ENCODE measurements around the gene RBM10. TPM values are rescaled to one million over a fixed set of nuclear protein-coding genes. Genes with fewer than 3 reads are reported as not detected.
A peak's percentile ranks its signal among the peaks of the same experiment; 100 is the strongest.
"Not testable (repeated sequence)": the region's sequence is repeated elsewhere in the genome, so short reads cannot be mapped to it uniquely, and the experiment has no call there.

The RBM10 gene
- 36.6 and 41.7 TPM in 2 replicates for total RNA-seq (2014; rRNA removed; shearing (Covaris generic))

- DNase-seq (ENCODE audit: low read depth) = peak; percentile 96
Observed at GRCh38 chrX:47144626-47145394, at the start of gene RBM10, which contains the start of gene NDUFB11. TSS of gene RBM10 (plus strand) at chrX:47145221. CDS start at chrX:47147482, 2,261 bp downstream. TSS of gene NDUFB11 (minus strand) at chrX:47144702. CDS start at chrX:47144679, 23 bp downstream.

GRCh38 chrX:47097018-47097417 lies 48.0 kb upstream of the RBM10 start:
- DNase-seq (ENCODE audit: low read depth) = no peak

DNA sequence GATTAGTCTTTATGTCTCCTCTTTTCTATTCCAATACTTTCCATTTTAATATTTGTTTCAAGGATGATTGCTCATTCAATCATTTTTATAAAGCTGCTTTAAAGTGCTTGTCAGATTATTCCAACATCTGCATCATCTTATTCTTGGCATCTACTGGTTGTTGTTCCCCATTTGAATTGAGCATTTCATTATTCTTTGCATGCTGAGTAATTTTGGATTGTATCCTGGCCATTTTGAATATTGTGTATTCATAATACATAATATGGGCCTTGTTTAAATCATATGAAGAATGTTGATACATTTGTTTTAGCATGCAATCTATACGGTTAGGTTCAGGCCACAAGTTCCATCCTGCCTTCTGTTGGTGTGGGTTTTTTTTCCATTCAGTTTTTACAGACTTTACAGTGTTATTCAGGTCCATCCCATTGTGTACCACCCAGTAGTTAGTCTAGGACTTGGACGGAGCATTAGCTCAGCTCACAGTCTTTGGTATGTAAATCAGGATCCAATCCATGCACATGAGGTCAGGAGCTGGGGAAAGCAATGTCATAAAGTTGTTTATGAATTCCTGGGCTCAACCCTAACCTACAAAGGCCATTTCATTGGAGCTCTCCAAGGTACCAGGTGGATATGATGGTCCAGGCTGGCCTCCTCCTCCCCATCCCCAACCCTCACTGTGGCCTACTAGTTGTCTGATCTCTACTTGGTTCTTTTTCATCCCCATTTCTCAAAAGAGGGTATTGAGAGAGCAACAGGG lies 46.5 kb upstream of the RBM10 start:
- no peak for DNase-seq (ENCODE audit: low read depth)

DNA sequence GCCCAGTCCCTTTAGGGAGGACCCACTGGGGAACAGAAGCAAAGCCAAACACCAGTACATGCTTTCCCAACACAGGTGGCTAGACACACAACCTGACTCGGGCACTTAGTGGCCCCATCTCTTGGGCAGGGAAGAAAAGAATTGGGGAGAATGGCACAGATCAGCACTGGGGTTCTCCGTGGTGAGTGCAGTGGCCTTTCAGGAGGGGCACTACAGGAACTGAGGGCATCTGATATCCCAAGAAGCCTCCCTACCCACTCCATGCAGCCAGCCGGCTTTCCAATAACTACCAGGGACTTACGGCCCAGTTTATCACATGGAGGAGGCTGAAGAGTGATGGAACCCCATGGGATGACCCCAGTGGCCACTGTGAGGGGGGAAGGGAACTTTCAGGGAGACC lies 43.8 kb upstream of the RBM10 start:
- DNase-seq (ENCODE audit: low read depth) = no peak

GRCh38 chrX:47110936-47111615 lies 33.9 kb upstream of the RBM10 start:
- DNase-seq (ENCODE audit: low read depth) = not testable (repeated sequence)

DNA sequence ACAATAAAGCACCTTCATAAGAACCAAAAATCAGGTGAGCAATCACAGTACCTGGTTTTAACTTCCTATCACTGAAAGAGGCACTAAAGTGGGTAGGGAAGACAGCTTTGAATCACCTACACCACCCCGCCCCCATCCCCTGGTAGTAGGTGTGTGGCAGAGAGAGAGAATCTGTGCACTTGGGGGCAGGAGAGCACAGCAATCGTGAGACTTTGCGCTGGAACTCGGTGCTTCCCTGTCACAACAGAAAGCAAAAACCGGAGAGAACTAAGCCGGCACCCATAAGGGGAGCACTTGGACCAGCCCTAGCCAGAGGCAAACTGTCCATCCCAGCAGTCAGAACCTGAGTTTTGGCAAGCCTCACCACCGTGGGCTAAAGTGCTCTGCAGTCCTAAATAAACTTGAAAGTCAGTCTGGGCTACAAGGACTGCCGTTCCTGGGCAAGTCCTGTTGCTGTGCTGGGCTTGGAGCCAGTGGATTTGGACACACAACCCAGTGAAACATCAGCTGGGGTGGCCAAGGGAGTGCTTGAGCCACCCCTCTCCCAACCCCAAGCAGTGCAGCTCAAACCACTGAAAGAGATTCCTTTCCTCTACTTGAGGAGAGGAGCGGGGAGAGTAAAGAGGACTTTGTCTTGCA lies 32.6 kb upstream of the RBM10 start:
- DNase-seq (ENCODE audit: low read depth) = no peak

DNA sequence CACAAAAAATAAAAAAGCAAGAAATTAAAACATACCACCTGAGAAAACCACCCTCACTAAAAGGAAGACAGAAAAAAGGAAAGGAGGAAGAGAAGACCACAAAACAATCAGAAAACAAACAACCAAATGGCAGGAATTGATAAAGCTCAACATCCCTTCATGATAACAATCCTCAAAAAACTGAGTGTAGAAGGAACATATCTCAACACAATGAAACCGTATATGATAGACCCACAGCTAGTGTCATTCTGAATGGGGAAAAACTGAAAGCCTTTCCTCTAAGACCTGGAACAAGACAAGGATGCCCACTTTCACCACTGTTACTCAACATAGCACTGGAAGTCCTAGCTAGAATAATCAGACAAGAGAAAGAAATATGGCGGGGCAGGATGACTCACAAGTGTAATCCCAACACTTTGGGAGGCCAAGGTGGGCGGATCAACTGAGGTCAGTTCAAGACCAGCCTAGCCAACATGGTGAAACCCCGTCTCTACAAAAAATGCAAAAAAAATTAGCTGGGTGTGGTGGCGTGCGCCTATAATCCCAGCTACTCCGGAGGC lies 28.4 kb upstream of the RBM10 start:
- DNase-seq (ENCODE audit: low read depth) = not testable (repeated sequence)

DNA sequence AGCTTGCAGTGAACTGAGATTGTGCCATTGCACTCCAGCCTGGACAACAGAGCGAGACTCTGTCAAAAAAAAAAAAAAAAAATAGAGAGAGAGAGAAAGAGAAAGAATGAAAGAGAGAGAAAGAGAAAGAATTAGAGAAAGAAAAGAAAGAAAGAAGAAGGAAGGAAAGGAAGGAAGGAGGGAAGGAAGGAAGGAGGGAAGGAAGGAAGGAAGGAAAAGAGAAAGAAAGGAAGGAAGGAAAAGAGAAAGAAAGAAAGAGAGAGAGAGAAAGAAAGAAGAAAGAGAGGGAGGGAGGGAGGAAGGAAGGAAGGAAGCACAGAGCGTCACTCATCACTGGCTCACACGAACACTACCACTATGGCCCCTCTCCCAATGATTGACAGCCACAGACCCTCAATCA lies 20.6 kb upstream of the RBM10 start:
- not testable (repeated sequence) for DNase-seq (ENCODE audit: low read depth)

DNA sequence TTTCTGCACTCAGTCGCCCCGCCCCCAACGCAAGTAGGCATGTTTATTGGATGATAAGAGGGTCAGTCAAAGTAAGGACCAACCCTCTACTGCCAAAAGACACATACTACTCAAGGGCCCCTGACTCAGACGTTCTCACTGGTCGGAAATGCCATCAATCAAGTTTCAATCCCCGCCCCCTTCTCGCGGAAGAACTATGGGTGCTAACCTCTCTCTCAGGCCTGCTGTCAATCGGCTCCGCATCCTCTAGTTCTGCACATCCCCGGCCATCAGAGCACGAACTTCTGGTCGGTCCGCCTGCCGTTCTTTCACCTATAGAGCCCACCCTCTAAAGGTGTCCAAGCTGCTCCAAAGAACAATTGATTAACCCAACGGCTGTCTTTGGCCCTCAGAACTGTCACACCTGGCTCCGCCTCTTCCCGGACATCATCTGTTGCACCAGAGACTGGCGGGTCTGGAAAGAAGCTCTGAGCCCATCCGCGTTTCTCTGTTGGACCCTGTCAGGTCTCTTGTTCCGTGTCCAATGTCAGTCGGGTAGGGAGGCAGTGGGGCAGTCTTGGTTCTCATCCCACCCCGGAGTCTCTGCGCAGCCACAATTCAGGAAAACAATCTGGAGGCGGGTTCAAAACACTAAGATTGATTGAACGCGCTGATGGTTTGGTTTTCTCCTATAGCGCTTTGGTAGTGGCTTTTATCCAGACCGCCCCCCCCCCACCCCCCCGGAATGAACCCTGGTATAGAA lies 15.7 kb upstream of the RBM10 start:
- peak; percentile 98 for DNase-seq (ENCODE audit: low read depth)

GRCh38 chrX:47129899-47130358 lies 15.1 kb upstream of the RBM10 start:
- peak; percentile 13 for DNase-seq (ENCODE audit: low read depth)

GRCh38 chrX:47133493-47133892 lies 11.5 kb upstream of the RBM10 start:
- no peak for DNase-seq (ENCODE audit: low read depth)

- DNase-seq (ENCODE audit: low read depth) = peak; percentile 60
Observed at GRCh38 chrX:47135650-47136049, 9.4 kb upstream of the RBM10 start.

GRCh38 chrX:47138171-47138570 lies 6.8 kb upstream of the RBM10 start:
- DNase-seq (ENCODE audit: low read depth) = no peak

GRCh38 chrX:47143894-47144625 lies 961 bp upstream of the RBM10 start:
- DNase-seq (ENCODE audit: low read depth) = peak; percentile 39

DNA sequence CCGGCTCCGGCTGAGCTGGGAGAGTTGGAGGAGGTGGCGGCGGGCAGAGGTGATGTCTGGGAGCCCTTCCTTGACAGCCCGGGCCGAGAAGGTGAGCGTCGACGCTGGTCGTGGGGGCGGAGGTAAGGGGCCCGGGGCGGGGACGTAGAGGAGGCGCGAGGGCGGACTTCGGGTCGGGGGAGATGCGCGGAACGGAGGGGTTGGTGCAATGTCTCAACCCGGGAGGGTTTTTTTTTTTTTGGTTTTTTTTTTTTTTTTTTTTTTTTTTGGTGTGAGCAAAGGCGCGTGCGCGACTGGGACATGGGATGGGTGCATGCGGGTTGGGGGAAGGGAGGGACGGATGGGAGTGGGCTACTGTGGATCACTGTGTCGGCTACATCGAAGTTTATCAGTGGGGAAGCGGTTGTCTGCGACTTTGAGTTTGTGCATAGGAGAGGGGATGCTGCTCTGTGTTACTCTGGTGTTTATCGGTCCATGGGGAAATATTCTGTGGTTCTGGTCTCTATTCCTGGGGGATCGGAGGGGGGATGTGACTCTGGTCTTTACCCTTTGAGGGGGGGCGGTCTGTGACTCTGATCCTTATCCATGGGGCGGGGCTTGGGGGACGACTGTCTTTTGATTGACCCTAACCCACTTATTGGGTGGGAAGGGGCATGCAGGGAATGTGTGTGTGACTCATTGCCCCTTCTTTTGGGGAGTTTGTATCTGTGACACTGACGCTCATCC lies 537 bp downstream of the RBM10 start:
- no peak for DNase-seq (ENCODE audit: low read depth)

- DNase-seq (ENCODE audit: low read depth) = no peak
Observed at GRCh38 chrX:47146121-47146935, 1.3 kb downstream of the RBM10 start.

DNA sequence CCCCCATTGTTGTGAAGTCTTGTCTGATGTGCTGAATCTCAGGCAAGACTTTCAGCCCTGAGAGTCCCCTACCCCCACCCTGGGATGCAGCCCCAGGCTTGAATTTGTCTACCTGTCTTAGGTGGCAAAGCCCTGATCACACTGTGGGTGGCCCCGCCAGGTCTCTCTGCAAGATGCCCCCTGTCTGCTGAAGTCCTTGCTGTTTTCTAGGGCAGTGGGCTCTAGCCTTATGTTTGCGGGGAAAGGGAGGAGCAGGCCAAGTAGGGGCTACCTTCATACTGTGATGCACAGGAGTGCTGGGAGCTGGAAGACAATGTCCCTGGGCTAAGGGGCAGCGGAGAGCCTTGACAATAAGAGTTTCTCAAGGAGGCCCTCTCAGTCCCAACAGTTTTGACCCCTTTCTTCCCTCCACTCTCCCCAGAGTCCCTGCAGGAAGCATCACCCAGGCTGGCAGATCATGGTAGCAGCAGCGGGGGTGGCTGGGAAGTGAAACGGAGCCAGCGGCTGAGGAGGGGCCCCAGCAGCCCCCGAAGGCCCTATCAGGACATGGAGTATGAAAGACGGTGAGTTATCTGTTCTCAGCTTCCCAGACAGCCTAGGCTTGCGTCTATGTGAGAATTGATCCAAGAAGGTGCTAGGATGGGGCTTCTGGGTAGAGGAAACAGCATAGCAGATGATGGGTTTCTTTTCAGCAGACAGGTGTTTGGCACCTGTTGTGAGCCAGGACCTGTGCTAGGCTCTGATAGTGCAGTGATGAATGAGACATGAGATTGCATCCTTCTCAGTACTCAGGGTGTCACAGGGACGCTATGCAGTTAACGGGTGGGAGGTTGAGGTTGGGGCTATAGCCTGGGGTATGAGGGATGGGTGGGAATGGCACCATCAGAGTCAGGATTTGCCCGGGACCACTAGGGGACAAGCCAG lies 2.2 kb downstream of the RBM10 start:
- no peak for DNase-seq (ENCODE audit: low read depth)
